Heart left ventricle (tissue), 16 donors: ENCODE data around the gene OR6C75. TPM values are rescaled to one million over a fixed set of nuclear protein-coding genes. Genes with fewer than 3 reads are reported as not detected.
"Not testable (repeated sequence)": the region's sequence is repeated elsewhere in the genome, so short reads cannot be mapped to it uniquely, and the experiment has no call there.

Experiments
- ATAC-seq, 4 donors: fragments of 200-7000 bp; cut with Tn5 transposase; one replicate each; pipeline ENCODE4 v1.9.1; 2020 to 2022; ENCODE audit warnings: moderate library complexity in 4 of 4, mild to moderate bottlenecking in 3 of 4, moderate number of reproducible peaks in 1 of 4
- DNase-seq, 5 donors: peaks; one replicate each; pipeline ENCODE4 v3.0.0-alpha.2; 2020
- H3K27ac ChIP-seq, 12 donors: fragments of 200-600 bp; sonication (generic) in 4 of 12; one replicate each; pipeline versions ENCODE4 v1.5.0 to v1.8.0; 2016 to 2022; ENCODE audit warnings: mild to moderate bottlenecking in 2 of 12
- H3K27me3 ChIP-seq, 9 donors: fragments of 200-600 bp; sonication (generic) in 2 of 9; one replicate each; pipeline versions ENCODE4 v1.5.1 to v1.8.0; 2016 to 2022; ENCODE audit warnings: mild to moderate bottlenecking in 3 of 9
- H3K36me3 ChIP-seq, 9 donors: fragments of 200-600 bp; sonication (generic) in 2 of 9; one replicate each; pipeline versions ENCODE4 v1.5.0 to v1.8.0; 2018 to 2022; ENCODE audit warnings: mild to moderate bottlenecking in 2 of 9
- H3K4me1 ChIP-seq, 12 donors: fragments of 200-600 bp; sonication (generic) in 4 of 12; one replicate each; pipeline versions ENCODE4 v1.5.0 to v1.8.0; 2016 to 2022; ENCODE audit warnings: mild to moderate bottlenecking in 3 of 12
- H3K4me3 ChIP-seq, 12 donors: fragments of 200-600 bp; sonication (generic) in 4 of 12; one replicate each; pipeline versions ENCODE4 v1.5.0 to v1.8.0; 2017 to 2022; ENCODE audit warnings: mild to moderate bottlenecking in 9 of 12, moderate library complexity in 4 of 12
- H3K9me3 ChIP-seq, 12 donors: fragments of 200-600 bp; sonication (generic) in 4 of 12; one replicate each; pipeline versions ENCODE4 v1.5.0 to v1.8.0; 2016 to 2022; ENCODE audit warnings: mild to moderate bottlenecking in 1 of 12
- CTCF ChIP-seq, 12 donors: fragments of 200-600 bp; sonication (generic) in 4 of 12; IDR thresholded peaks; one replicate each; pipeline versions ENCODE4 v1.5.0 to v1.8.0; 2018 to 2022; ENCODE audit warnings: antibody characterized with exemption in 12 of 12, mild to moderate bottlenecking in 5 of 12
- POLR2A ChIP-seq, 2 donors: fragments of 450-650 bp; IDR thresholded peaks; one replicate each; pipeline ENCODE4 v1.6.1; 2017; ENCODE audit warnings: antibody characterized with exemption in 2 of 2, mild to moderate bottlenecking in 2 of 2, moderate library complexity in 2 of 2
- WGBS, 4 donors: extraction: QIAGEN DNeasy Blood & Tissue Kit in 2 of 4; methylation state at CpG; one replicate each; pipeline versions ENCODE4 v1.1.5 to v1.1.7; 2013 to 2018; 5-methylcytosine and 5-hydroxymethylcytosine counted together
- intact Hi-C, 10 donors: fragments of 100-400 bp; cut with DNase I; formaldehyde crosslinking; loops; one replicate each; pipeline versions ENCODE4 v1.11.1 to v1.14.2; 2022
- polyA plus RNA-seq, 2 donors: library from polyadenylated mRNA; stranded (reverse); fragments of 200-250 nt; gene quantifications; one replicate each; pipeline ENCODE4 v1.2.3, GENCODE V29; 2013
- total RNA-seq, 9 donors: library from RNA; depleted of rRNA in 2 of 9; stranded (reverse); fragments of >200 nt in 2 of 9; fragmentation: NEBNext Ultra II Directional in 3 of 9; extraction: Animal tissue kit (Norgen Biotek cat#: 25700) in 3 of 9; gene quantifications; one replicate each; pipeline versions ENCODE4 v1.1.0 to v1.2.4, GENCODE V29; 2016 to 2023
- donor health status: ischemic (EF 13 %, LVEDD 7.1; RV severe dilation, severe dysfunction).
- donor health status: healthy with polysubstance abuse.
- donor health status: DM: no; HTN: yes; CAD: no.
- donor health status: DM: no; HTN: no; CAD: no.
- donor health status: ischemic (EF 25% LVEDD 6.9; RV normal size, moderate dysfunction).
- donor health status: ischemic (EF 25% LVEDD 5.7; RV mildly dilated, moderate dysfunction).
- donor health status: healthy.
- donor health status: DM: yes; HTN: yes; CAD: no.
- donor health status: ischemic (EF 35%, LVEDD 5.7; RV mildly dilated, moderate dysfunction).
- donor health status: nonischemic (EF 11% LVEDD 7.7; RV severe dilation, severe dysfunction).
- donor health status: DM: yes; HTN: yes; CAD: no.
- donor health status: PGD.
- donor health status: ischemic (EF 29% LVEDD 5.4; RV normal size, mild dysfunction).
- donor health status: nonischemic (EF 23%, LVEDD 6.1; RV moderate dilation, normal function).

Gene OR6C75
- total and polyA plus RNA-seq, 11 donors: not detected

GRCh38 chr12:55336002-55336401 lies 26.8 kb upstream of the OR6C75 start:
- no peak for ATAC-seq
- H3K4me1 ChIP-seq: no peaks in the 10 kb centered on the region
- no peak for DNase-seq
- H3K4me3 ChIP-seq: no peak overlapping the region
- H3K9me3 ChIP-seq: no peaks in the 10 kb centered on the region
- intact Hi-C loops: no loop called here
- H3K27me3 ChIP-seq: no peaks in the 10 kb centered on the region
- 85 to 89% (median 87%) methylated on average over 10 of the region's 10 CpGs for WGBS, 4 donors
- H3K27ac ChIP-seq: no peak overlapping the region
- TF ChIP-seq POLR2A (IDR thresholded peaks at IDR 0.05) (no peak), CTCF (IDR thresholded peaks at IDR 0.05) (no peak)
- H3K36me3 ChIP-seq: no peaks in the 10 kb centered on the region

GRCh38 chr12:55355338-55355737 lies 7.4 kb upstream of the OR6C75 start:
- H3K4me3 ChIP-seq, intact Hi-C loops, H3K36me3 ChIP-seq, H3K9me3 ChIP-seq, DNase-seq, H3K4me1 ChIP-seq, H3K27me3 ChIP-seq, ATAC-seq, H3K27ac ChIP-seq: not testable (repeated sequence)
- 38 to 60% (median 59%) methylated on average over 4 of the region's 4 CpGs for WGBS, 4 donors

- intact Hi-C loops: no loop called here
- 52 to 59% (median 55%) methylated on average over 3 of the region's 3 CpGs for WGBS, 4 donors
- Histone ChIP-seq H3K9me3 (no peaks in the 10 kb centered on the region), H3K4me1 (no peaks in the 10 kb centered on the region), H3K36me3 (no peaks in the 10 kb centered on the region), H3K27ac (no peak overlapping the region), H3K27me3 (no peaks in the 10 kb centered on the region), H3K4me3 (no peak overlapping the region)
- DNase-seq (no peak), ATAC-seq (no peak)
- TF ChIP-seq CTCF (IDR thresholded peaks at IDR 0.05) (no peak), POLR2A (IDR thresholded peaks at IDR 0.05) (no peak)
These were observed 2.3 kb downstream of the OR6C75 start for GRCh38 chr12:55365086-55365485.

- Histone ChIP-seq H3K4me1 (no peaks in the 10 kb centered on the region), H3K27me3 (no peaks in the 10 kb centered on the region), H3K4me3 (no peak overlapping the region), H3K27ac (no peak overlapping the region), H3K36me3 (no peaks in the 10 kb centered on the region), H3K9me3 (no peaks in the 10 kb centered on the region)
- intact Hi-C loops: no loop called here
- no peak for DNase-seq
- WGBS, 4 donors: 68 to 82% (median 69%) methylated on average over 4 of the region's 4 CpGs
- TF ChIP-seq CTCF (IDR thresholded peaks at IDR 0.05): no peak
- no peak for TF ChIP-seq POLR2A (IDR thresholded peaks at IDR 0.05)
- no peak for ATAC-seq
These were observed 9.7 kb downstream of the OR6C75 start for GRCh38 chr12:55372521-55372920.

- peaks cover 0 to 2% (median 0%) of the 10 kb centered on the region in 9 donors for H3K27me3 ChIP-seq
- TF ChIP-seq POLR2A (IDR thresholded peaks at IDR 0.05): no peak
- no peak for TF ChIP-seq CTCF (IDR thresholded peaks at IDR 0.05)
- no peak for ATAC-seq
- H3K4me3 ChIP-seq: no peak overlapping the region
- no peaks in the 10 kb centered on the region for H3K9me3 ChIP-seq
- no peak overlapping the region for H3K27ac ChIP-seq
- DNase-seq: no peak
- intact Hi-C loops: no loop called here
- H3K36me3 ChIP-seq: no peaks in the 10 kb centered on the region
- H3K4me1 ChIP-seq: no peaks in the 10 kb centered on the region
These were observed 23.1 kb downstream of the OR6C75 start for GRCh38 chr12:55385891-55386290.
